Rectal smooth muscle tissue (tissue), 1 donor: ENCODE data around the gene ICA1.

Experiments
- H3K27ac ChIP-seq: one replicate; pipeline ENCODE4 v1.7.0; 2013; ENCODE audit warnings: low read depth, low read length, inconsistent platforms
- H3K27me3 ChIP-seq: one replicate; pipeline ENCODE4 v1.7.0; 2013; ENCODE audit warnings: low read length; ENCODE audit not compliant: control insufficient read depth, insufficient read depth
- H3K36me3 ChIP-seq: one replicate; pipeline ENCODE4 v1.7.0; 2013; ENCODE audit warnings: low read length; ENCODE audit not compliant: control insufficient read depth, insufficient read depth
- H3K4me1 ChIP-seq: one replicate; pipeline ENCODE4 v1.7.0; 2013; ENCODE audit warnings: low read length; ENCODE audit not compliant: control insufficient read depth, insufficient read depth
- H3K4me3 ChIP-seq: one replicate; pipeline ENCODE4 v1.7.0; 2013; ENCODE audit warnings: low read length
- H3K9ac ChIP-seq: one replicate; pipeline ENCODE4 v1.7.0; 2013; ENCODE audit warnings: low read length

ICA1 gene

GRCh38 chr7:8201846-8202441, 60.0 kb downstream of the ICA1 start:
- no peaks in the 10 kb centered on the region for H3K27me3 ChIP-seq
- no peak overlapping the region for H3K27ac ChIP-seq
- no peaks in the 10 kb centered on the region for H3K4me1 ChIP-seq
- no peaks in the 10 kb centered on the region for H3K36me3 ChIP-seq
- H3K9ac ChIP-seq: no peak overlapping the region
- H3K4me3 ChIP-seq: no peak overlapping the region

GRCh38 chr7:8200717-8201116, 61.2 kb downstream of the ICA1 start:
- Histone ChIP-seq H3K4me3 (no peak overlapping the region), H3K4me1 (no peaks in the 10 kb centered on the region), H3K27ac (no peak overlapping the region), H3K27me3 (no peaks in the 10 kb centered on the region), H3K9ac (no peak overlapping the region), H3K36me3 (no peaks in the 10 kb centered on the region)

GRCh38 chr7:8200316-8200715, 61.7 kb downstream of the ICA1 start:
- H3K4me3 ChIP-seq: no peak overlapping the region

GRCh38 chr7:8197994-8198698, 63.8 kb downstream of the ICA1 start:
- Histone ChIP-seq H3K9ac (no peak overlapping the region), H3K4me1 (no peaks in the 10 kb centered on the region), H3K36me3 (no peaks in the 10 kb centered on the region), H3K4me3 (no peak overlapping the region), H3K27ac (no peak overlapping the region), H3K27me3 (no peaks in the 10 kb centered on the region)

More at GRCh38 chr7:8200316-8200715, 61.7 kb downstream of the ICA1 start:
- Histone ChIP-seq H3K27ac (no peak overlapping the region), H3K9ac (no peak overlapping the region), H3K36me3 (no peaks in the 10 kb centered on the region), H3K27me3 (no peaks in the 10 kb centered on the region), H3K4me1 (no peaks in the 10 kb centered on the region)

GRCh38 chr7:8192897-8193296, 69.1 kb downstream of the ICA1 start:
- H3K27ac ChIP-seq: no peak overlapping the region
- H3K36me3 ChIP-seq: no peaks in the 10 kb centered on the region
- no peak overlapping the region for H3K9ac ChIP-seq
- peaks cover 14% of the 10 kb centered on the region for H3K4me1 ChIP-seq
- H3K27me3 ChIP-seq: no peaks in the 10 kb centered on the region
- H3K4me3 ChIP-seq: no peak overlapping the region

- no peak overlapping the region for H3K9ac ChIP-seq
- peaks cover 14% of the 10 kb centered on the region for H3K4me1 ChIP-seq
- no peaks in the 10 kb centered on the region for H3K36me3 ChIP-seq
- H3K27ac ChIP-seq: no peak overlapping the region
- no peaks in the 10 kb centered on the region for H3K27me3 ChIP-seq
- no peak overlapping the region for H3K4me3 ChIP-seq
These were observed 71.7 kb downstream of the ICA1 start for GRCh38 chr7:8190119-8190895.

- no peaks in the 10 kb centered on the region for H3K36me3 ChIP-seq
- no peak overlapping the region for H3K27ac ChIP-seq
- H3K4me3 ChIP-seq: no peak overlapping the region
- peaks cover 14% of the 10 kb centered on the region for H3K4me1 ChIP-seq
- no peaks in the 10 kb centered on the region for H3K27me3 ChIP-seq
- H3K9ac ChIP-seq: no peak overlapping the region
These were observed 72.3 kb downstream of the ICA1 start for GRCh38 chr7:8189625-8190024.

GRCh38 chr7:8185926-8186683, 75.9 kb downstream of the ICA1 start:
- Histone ChIP-seq H3K4me3 (no peak overlapping the region), H3K9ac (no peak overlapping the region), H3K27me3 (no peaks in the 10 kb centered on the region), H3K27ac (no peak overlapping the region), H3K36me3 (no peaks in the 10 kb centered on the region), H3K4me1 (peaks cover 11% of the 10 kb centered on the region)

GRCh38 chr7:8184221-8184620, 77.7 kb downstream of the ICA1 start:
- Histone ChIP-seq H3K27ac (no peak overlapping the region), H3K4me3 (no peak overlapping the region), H3K27me3 (no peaks in the 10 kb centered on the region), H3K4me1 (no peaks in the 10 kb centered on the region), H3K9ac (no peak overlapping the region), H3K36me3 (no peaks in the 10 kb centered on the region)

GRCh38 chr7:8179486-8179885, 82.5 kb downstream of the ICA1 start:
- Histone ChIP-seq H3K4me1 (no peaks in the 10 kb centered on the region), H3K27ac (no peak overlapping the region), H3K9ac (no peak overlapping the region), H3K36me3 (no peaks in the 10 kb centered on the region), H3K27me3 (no peaks in the 10 kb centered on the region), H3K4me3 (no peak overlapping the region)

- Histone ChIP-seq H3K4me1 (no peaks in the 10 kb centered on the region), H3K27ac (no peak overlapping the region), H3K4me3 (no peak overlapping the region), H3K36me3 (no peaks in the 10 kb centered on the region), H3K27me3 (no peaks in the 10 kb centered on the region), H3K9ac (no peak overlapping the region)
These were observed 83.6 kb downstream of the ICA1 start for GRCh38 chr7:8178353-8178752.
